Right kidney (tissue), 1 donor: ENCODE measurements around the gene CEMIP.

Experiments used
- DNase-seq: peaks from one replicate; pipeline ENCODE4 v3.0.0-alpha.2; 2016

The CEMIP gene

GRCh38 chr15:80783260-80783659 lies 4.1 kb downstream of the CEMIP start:
- no peak for DNase-seq

GRCh38 chr15:80785335-80785734 lies 6.2 kb downstream of the CEMIP start:
- DNase-seq: no peak

GRCh38 chr15:80785811-80786354 lies 6.7 kb downstream of the CEMIP start:
- no peak for DNase-seq

GRCh38 chr15:80787316-80787715 lies 8.1 kb downstream of the CEMIP start:
- DNase-seq: no peak

GRCh38 chr15:80788536-80788935 lies 9.4 kb downstream of the CEMIP start:
- no peak for DNase-seq

GRCh38 chr15:80789296-80789695 lies 10.1 kb downstream of the CEMIP start:
- no peak for DNase-seq

- no peak for DNase-seq
Observed at GRCh38 chr15:80789796-80790195, 10.6 kb downstream of the CEMIP start.

- DNase-seq: no peak
Observed at GRCh38 chr15:80790236-80790635, 11.1 kb downstream of the CEMIP start.

- DNase-seq: no peak
Observed at GRCh38 chr15:80791004-80791403, 11.8 kb downstream of the CEMIP start.

- DNase-seq: no peak
Observed at GRCh38 chr15:80796407-80796806, 17.2 kb downstream of the CEMIP start.

- DNase-seq: no peak
Observed at GRCh38 chr15:80798911-80799310, 19.7 kb downstream of the CEMIP start.

GRCh38 chr15:80800067-80800466 lies 20.9 kb downstream of the CEMIP start:
- no peak for DNase-seq

GRCh38 chr15:80801891-80802680 lies 22.9 kb downstream of the CEMIP start:
- DNase-seq: no peak

GRCh38 chr15:80803580-80804525 lies 24.7 kb downstream of the CEMIP start:
- DNase-seq: no peak

GRCh38 chr15:80804970-80805495 lies 25.9 kb downstream of the CEMIP start:
- no peak for DNase-seq

- DNase-seq: no peak
Observed at GRCh38 chr15:80811781-80812315, 32.7 kb downstream of the CEMIP start.

- DNase-seq: no peak
Observed at GRCh38 chr15:80815106-80815505, 35.9 kb downstream of the CEMIP start.

GRCh38 chr15:80816049-80816653 lies 37.0 kb downstream of the CEMIP start:
- DNase-seq: no peak

GRCh38 chr15:80816936-80817335 lies 37.8 kb downstream of the CEMIP start:
- no peak for DNase-seq

- no peak for DNase-seq
Observed at GRCh38 chr15:80817901-80818300, 38.7 kb downstream of the CEMIP start.

GRCh38 chr15:80819001-80819400 lies 39.8 kb downstream of the CEMIP start:
- DNase-seq: no peak

GRCh38 chr15:80820092-80820491 lies 40.9 kb downstream of the CEMIP start:
- no peak for DNase-seq
